ENCODE results near the gene C1QL2. TPM values are rescaled to one million over a fixed set of nuclear protein-coding genes. Genes with fewer than 3 reads are reported as not detected.

The C1QL2 gene
- total RNA-seq, 1 donor from 2014 or later, result not detected

DNA sequence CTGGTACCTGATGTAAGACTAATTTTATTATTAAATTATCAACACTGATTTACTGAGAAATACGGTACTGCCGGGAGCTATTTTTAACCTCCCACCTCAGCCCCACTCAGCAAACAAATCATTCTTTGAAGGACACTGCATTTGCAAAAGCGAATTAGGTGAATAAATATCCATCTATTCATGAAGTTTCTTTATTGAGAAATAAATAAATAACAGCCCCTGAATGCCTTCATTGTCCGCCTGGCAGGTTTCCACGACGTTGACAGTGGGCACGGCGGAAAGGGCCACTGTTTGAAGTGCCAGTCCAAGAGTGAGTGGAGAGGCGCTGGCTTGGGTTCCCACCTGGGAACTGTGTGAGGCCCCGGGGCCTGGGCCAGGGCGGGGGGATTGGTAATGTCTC lies 15.7 kb downstream of the C1QL2 start:
- DNase-seq (ENCODE audit: low spot score), result no peak

DNA sequence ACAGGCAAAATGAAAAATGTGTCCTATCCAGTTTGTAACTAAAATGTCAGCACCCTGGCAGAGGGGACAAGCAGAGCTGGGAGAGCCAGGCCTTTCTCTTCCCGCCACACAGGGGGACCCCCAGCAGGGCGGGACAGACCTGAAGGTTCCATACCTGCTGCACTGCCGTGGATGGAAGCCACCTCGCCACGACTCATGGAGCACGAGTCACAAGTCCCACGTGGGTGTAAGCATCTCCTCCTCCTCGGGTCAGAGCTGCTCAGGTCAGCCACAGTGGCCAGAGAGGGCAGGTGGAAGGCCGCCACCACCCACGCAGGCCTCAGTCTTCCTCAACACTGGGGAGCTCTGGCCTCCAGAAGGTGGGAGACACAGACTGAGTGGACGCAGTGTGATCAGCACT lies 21.0 kb downstream of the C1QL2 start:
- DNase-seq (ENCODE audit: low spot score), result no peak

DNA sequence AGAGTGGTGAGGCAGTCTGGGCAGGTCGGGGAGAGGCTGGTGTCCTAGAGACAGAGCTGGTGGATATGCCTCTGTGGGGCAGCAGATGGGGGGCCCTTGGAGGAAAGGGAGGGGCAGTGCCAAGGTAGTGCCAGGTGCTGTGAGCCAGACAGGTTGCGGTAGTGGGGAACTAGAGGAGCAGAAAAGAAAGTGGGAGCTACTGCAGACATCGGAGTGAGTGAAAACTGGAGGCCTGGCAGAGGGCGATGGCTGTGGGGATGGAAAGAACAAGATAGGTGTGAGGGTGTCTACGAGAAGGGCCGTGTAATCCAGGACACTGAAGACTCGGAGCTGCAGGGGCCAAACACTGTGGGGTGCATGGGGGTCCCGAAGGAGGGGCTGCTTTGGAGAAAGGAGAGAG lies 21.7 kb downstream of the C1QL2 start:
- DNase-seq (ENCODE audit: low spot score), result no peak

DNA sequence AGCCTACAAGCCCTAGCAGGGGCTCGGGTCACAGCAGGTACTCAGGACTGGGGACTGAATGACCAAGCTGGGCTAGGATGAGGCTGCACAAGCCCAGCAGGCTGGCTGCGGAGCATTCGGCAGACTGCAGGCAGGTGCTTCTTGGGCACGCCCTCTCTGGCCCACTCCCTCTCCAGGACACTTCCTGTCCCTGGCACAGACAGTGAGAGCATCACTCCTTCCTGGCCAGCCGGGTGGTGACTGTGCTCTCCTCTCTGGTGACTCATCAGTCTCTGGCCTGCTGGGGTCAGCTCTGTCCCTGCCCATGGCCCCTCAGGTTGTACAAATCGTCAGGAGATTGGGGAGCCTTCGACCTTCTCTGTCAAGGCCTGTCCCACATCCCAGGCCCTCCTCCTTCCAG lies 22.5 kb downstream of the C1QL2 start:
- DNase-seq (ENCODE audit: low spot score), result no peak

DNA sequence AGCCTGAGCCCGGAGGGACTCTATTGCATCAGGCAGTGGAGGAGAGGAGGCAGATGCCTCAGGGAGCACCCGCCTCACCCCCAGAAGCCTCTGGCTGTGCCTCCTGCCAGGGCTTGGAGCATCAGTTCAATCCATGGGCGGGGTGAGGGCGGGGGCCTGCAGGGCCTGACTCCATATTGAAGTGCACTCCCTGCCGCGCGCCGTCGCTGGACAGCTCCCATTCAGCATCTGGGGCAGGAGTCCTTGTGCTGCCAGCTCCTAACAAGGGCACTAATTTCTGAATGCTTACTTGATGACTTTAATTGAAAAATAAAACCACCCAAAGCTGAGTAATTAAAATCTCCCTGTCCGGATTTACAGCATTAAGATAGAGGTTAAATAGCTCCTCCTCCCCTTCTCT lies 23.8 kb downstream of the C1QL2 start:
- DNase-seq (ENCODE audit: low spot score), result no peak

DNA sequence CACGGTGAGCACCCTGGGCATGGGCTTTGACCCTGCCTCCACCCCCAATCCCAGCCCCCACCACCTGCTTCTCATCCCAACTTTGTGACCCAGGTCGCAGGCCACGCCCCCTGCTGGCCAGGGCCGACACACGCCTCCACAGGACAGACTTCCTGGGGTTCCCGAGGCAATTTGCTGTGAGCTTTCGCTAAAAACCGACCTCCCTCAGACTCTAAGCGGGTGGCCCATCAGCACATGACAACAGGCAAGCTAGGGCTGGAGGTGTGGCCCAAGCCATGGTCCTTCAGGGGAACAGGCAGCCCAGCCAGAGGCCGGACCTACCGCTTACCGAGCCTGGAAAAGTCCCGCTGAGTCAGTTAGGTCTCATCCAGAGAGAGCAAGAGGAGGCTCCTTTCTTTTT lies 31.9 kb downstream of the C1QL2 start:
- no peak for DNase-seq (ENCODE audit: low spot score)

DNA sequence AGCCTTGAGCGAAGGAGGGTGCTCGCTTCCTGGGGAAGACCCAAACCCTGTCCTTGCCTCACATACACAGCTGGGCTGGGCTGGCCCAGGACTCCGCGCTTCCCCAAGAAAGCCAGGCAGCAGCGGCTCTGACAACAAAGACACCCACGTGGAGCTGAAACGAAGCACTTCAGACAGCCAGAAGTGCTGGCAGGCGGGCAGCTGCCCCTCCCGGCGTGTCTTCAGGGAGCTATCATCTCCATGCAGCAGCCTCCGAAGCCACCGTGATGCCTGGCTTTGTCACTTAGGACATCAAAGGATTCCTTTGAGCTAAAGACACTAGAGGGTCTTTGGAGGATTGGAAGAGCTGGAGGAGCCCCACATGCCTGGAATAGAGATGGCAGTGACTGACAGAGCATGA lies 35.2 kb downstream of the C1QL2 start:
- no peak for DNase-seq (ENCODE audit: low spot score)

DNA sequence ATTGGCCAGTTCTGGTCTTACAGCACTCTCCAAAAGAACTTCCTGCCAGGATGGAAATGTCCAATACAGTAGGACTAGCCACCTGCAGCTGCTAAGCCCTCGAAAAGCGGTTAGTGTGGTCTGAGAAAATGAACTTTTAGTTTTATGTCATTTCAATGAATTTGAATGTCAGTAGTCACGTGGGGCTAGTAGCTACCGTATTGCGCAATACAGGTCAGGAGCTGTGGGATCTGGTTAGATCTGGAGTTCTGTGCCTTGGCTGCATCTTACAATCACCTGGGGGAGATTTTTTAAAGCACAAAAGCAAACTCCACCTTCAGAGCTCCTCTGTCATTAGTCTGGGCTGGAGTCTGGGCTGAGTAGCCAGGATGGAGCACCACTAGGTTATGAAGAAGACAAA lies 35.9 kb downstream of the C1QL2 start:
- no peak for DNase-seq (ENCODE audit: low spot score)

DNA sequence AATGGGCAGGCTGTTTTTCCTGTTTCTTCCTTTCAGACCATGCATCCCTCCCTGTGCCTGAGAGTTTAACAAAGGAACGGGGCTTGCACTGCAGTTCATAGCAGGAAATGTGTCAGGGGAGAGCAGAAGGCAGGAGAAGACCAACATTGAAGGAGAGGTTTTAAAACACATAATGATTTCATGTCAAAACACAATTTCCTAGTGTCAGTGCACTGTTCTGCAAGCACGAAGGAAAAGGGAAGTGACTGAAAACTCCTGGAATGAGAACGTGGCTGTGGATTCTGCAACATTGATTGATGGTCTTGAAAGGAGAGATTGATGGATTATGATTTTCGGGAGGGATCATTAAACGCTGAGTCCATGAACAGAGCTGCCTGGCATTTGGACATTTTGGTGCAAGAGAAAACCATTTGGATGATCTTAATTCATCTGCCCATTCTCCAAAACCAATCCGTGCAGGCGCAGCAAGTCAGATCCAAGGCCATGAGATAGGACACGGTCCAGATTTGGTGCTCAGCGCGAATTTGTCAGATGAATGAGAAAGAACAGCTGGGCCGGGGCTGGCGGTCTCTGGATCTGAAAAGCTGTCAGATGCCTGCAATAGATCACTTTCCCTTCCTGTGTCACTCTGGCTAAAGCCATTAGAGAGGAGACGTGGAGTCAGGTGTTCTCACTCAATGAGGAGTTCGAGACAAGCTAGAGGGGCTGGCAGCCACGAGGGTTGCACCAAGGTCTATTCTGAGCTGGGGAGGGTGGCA lies 38.4 kb downstream of the C1QL2 start:
- DNase-seq (ENCODE audit: low spot score), result peak; percentile 15

DNA sequence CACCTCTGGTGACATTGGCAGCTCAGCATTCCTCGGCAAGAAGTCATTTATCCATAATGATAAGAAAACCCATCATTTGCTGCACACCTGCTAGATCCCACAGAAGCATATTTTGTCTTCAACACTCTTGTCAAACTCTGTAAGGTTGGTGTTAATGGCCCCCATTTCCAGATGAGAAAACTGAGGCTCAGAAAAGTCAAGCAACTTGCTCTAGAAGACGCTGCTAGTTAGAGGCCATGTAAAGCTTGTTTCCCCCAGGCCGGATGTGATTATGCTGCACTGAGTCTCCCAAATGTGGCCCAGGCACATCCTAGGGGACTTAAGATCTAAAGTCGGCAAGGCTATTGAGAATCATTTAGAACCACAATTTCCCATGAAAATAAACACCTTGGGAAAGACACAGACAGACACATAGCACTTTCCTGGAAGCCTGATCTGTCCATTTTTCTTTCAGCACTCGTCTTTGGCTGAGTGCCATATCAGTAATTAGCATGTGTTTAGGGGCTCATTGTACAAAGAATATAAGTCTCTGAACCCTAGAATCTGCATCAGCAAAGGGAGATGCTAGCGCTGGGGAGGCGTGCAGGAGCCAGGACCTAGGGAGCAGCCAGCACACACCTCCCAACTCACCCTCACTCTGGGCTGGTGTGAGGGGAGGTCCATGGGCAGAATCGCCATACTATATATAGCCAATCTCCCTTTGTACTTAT lies 39.3 kb downstream of the C1QL2 start:
- DNase-seq (ENCODE audit: low spot score), result peak; percentile 18

DNA sequence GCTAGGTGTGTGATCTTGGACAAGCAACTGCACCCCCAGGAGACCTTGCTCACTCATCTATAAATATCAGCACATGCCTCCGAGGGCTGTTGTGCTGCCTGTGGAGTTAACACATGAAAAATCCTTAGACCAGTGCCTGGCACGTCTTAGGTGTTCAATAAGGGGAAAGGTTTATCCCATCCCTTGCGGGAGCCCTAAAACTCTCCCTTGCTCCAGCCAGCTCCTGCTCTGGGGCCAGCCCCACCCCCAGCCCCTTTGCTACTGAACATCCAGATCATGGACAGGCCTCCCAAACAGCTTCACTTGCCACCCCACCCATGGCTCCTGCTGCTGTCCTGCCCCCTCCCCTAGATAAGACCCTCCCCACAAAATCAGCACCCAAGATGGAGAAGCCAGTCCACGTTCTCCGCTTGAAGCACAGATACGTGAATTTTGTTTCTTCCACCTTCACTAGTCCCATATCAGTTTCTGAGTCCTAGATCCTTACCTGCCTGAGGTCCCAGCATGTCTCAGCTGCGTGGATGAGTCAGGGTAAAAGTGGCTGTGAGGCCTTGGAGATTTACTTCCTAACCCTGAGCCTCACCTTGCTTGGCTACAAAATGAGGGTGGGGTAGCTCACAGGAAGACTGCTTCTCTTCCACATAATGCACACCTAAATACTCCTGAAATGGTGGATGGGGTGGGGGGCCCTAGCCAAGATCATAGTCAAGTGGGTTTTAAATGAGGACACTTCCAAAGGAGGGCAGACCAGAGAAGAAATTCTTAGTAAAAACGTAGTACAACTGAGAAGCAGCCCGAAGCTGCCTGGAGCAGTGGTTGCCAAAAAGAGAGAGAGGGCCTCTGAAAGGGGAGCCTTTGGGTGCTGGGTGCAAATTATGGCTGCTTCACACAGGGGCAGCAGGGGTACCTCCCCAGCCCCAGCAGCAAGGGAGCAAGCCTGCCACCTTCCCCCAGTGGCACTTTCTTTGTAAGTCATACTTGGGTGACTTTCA lies 40.4 kb downstream of the C1QL2 start:
- DNase-seq (ENCODE audit: low spot score), result peak; percentile 23

DNA sequence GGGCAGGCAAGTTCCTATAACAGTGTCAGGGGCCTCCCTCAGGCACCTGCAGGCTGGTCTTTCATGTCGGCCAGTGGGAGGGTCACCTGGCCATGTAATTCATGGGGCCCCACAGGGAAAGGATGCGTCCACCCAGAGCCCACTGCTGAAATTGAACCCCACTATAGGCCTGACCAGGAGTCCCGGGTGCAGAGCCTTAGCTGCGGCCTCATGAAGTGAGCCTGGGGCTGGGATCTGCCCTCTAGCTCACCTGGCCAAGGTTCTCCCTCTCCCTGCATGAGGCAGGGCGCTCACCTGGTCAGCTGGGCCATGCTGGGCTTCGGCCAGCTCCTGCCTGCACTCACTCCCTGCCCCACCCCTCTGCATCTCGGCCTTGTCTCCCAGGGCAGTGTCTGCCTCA lies 41.1 kb downstream of the C1QL2 start:
- no peak for DNase-seq (ENCODE audit: low spot score)

DNA sequence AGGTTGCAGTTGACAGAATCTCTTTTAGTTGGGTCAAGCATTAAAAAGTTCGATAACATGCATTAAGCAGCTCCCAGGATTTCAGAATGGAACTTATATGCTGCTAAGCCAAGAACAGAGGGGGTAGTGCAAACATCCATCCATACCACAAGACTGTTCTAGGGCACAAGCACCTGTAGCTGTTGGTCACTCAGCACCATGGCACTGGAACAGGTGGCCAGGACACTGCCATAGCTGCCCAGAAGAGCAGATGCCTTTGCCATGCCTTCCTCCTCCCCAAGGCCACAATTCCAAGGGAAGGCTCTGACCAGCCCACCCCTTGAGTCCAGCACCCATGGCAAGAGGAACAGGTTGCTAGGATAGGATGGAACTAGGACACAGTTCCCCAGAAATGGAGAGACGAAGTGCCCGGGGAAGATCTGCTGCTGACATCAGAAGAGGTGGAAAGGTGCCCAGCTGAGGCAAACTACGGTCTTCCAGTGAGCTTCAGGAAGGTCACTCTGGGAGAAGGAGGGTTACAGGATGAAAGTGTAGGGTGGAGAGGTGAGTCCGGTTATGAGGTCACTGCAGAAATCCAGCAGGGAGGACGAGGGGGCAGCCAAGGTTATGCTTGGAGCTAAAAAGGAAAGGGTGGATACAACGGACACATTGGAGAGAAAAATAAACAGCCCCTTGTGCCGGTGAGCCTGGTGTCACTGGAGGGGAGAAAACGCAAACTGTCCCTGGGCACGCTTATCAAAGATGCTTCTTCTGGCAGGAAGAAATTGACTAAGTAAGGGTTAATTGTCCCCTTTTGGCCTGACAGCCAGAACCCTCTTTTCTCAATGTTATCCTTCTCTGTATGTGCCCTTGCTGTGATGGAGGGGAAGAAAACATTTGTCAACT lies 41.9 kb downstream of the C1QL2 start:
- no peak for DNase-seq (ENCODE audit: low spot score)

DNA sequence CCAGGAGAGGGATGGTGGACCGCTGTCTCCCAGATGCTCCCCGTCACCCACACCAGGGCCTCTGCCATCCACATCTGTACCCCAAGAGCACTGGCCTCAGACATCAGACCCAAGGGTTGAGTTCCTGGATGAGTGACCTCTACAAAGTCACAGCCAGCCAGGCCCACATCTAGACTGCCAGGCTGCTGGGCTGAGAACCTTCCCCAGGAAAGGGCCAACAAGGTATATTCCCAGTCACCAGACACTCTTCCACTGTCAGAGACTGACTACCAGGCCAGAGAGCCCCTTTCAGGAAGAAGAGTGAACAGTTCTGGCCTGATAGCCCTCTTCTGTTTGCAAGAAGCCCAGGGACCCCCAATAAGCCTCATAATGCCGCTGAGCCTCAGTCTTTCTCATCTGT lies 44.3 kb downstream of the C1QL2 start:
- DNase-seq (ENCODE audit: low spot score), result no peak

DNA sequence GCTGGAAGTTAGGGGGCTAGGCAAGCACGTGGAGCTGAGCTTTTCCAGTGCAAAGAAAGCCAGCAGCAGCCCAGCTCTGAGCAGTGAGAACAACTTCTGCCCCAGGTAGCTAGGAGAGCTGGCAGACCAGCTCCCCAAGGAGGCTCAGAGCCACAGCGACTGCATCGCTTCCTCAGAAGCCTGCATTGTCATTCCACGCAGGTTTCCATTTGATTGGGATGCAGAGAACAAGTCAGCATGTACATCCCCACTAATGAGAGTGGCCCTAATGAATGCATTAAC lies 45.1 kb downstream of the C1QL2 start:
- no peak for DNase-seq (ENCODE audit: low spot score)

DNA sequence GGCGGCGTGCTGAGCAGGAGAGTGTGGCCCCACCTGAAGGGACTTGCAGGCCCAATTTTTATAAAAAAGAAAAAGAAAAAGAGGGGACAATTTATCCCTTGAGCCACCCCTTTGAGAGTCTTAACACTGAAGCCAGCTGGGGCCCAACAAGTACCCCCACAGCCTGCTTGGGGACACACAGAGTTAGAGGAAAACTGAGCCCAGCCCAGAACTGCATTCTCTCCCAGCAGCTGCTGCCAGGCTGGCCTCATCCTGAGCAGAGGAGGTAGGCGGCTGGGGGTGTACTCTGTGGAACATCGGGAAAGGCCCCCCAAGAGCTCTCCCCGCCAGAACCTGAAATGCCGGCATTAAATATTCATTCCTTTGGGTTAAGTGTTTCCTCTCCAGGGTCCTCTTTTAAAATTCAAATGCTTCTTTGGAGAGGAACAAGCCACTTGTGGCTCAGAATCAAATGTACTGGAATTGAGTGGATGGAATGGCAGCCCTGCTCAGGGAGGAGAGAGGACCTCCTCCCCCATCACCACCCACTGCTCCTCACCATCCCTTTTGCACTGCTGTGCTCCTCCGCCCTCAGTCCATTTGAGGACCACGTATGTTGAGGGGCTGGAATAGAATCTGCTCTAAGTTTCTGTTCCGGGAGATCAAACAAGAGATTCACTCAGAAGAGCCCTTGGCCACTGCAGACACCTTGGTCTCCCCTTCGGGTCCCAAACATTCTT lies 45.6 kb downstream of the C1QL2 start:
- no peak for DNase-seq (ENCODE audit: low spot score)

DNA sequence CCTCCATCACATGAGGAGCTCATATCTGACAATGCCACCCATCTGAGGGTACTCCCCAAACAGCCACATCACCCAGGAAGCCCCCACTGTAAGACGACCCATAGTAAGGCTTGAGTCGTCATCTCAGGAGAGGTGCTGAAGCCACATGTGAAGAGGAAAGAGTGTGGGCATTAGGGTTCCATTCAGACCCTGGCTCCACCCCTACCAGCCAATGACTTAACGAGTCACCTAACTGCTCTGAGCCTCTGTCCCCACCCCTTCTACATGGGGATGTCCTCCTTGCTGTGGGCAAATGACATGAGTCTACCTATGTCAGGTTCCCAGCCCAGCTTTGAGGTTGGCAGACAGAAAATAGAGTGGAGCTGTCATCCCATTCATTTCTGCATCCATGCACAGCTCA lies 46.3 kb downstream of the C1QL2 start:
- no peak for DNase-seq (ENCODE audit: low spot score)

DNA sequence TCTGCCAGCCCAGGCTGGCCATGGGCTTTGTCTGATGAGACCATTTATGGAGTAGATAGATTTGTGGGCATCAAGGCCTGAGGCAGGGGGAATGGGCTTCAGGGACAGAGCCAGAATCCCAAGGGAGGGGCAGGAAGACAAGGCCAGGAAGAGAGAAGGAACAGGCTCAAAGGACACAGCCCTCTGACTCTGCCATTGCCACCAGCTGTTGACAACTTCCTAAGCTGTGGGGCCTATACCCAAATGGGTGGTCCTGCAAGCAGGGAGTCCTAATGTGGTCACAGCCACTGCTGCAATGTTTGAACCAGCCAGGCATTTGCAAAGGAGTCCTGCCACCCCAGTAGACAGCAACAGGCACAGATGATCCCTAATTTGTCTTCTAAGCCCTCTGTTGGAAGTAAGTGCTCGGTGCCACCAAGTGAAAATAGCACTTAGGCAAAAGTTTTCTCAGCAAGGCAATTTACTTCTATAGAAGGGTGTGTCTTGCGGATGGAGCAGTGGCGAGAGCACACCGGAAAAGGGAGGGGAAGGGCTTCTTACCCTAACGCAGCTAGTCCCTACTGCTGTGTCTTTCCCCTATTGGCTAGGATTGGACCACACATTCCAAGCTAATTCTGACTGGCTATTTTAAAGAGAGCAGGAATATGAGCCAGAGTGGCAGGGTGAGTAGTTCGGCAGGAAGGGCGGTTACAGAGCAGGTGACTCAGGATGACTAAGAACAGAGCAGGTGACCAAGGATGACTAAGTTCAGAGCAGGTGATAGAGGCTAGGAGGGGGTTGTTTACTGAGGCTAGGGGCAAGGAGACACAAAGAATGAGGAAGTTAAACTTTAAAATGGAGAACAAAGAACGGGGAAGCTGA lies 47.2 kb downstream of the C1QL2 start:
- no peak for DNase-seq (ENCODE audit: low spot score)

DNA sequence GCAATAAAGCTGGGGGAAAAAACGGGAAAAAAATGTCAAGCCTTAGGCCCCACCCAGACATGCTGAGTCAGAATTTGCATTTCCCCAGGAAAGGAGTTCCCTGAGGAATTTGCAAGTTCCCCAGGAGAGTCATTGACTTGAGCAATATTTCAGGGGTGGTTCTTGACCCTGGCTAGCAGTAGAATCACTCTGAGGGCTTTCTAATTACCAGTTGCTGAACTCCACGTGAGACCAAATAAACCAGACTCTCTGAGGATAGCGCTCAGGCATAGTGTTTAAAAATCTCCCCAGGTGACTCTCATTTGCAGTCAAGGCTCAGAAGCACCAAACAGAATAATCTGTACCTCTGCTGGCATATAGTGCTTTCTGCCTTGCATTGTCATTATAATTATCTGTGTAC lies 48.7 kb downstream of the C1QL2 start:
- no peak for DNase-seq (ENCODE audit: low spot score)

DNA sequence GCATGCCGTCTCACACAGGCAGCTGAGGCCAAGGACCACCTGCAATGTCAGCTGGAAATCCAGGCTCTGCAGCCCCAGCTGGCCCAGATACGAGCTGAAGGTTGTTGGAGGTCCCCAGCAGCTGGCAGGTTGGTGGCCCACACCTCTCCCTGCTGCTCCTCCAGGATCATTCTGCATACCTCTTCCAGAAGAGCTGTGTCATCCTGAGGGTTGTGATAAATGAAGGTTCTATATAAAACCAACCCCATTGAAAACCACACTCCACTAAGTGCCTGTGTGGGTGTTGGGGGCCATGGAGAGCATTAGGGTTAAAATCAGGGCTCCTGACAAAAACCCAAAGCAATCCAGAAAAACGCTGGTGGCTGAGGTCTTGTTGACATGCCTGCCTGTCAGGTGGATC lies 50.4 kb downstream of the C1QL2 start:
- DNase-seq (ENCODE audit: low spot score), result no peak
